ENCODE data around the gene PLAC8L1. TPM values are rescaled to one million over a fixed set of nuclear protein-coding genes. Genes with fewer than 3 reads are reported as not detected.

PLAC8L1 gene
- polyA plus RNA-seq, 1 of the 3 experiments (the other 2 are of a cell fraction), result 0.21 TPM

DNA sequence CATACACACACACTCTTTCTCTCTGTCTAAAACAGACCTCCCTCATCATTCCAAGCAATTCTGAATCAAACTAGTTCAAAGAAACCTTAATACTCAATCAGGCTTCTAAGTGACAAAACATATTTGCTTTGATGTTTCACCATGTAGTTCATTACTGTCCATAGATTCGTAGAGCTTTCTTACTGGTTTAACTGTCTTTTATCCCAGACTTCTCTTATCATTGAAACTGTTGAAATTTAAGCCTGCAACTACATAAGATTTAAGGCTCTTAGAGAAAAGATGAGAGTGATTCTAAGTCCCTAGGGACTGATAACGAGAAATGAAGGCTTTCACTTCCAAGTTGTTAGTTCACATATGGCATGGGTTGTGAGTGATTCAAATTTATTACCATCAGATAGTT, 11.0 kb upstream of the PLAC8L1 start:
- Histone ChIP-seq H3K36me3 (replicated peaks in 1 of 2; ENCODE audit: control insufficient read depth in 1 of 2, insufficient read depth in 2 of 2, low read length in 1 of 2) (peaks cover 90 to 92% of the 10 kb centered on the region in 2 experiments), H3K79me2 (ENCODE audit: insufficient read depth) (no peaks in the 10 kb centered on the region), H3K27ac (ENCODE audit: low read depth in 2 of 2, low read length in 1 of 2) (no peak overlapping the region), H3F3A (replicated peaks; ENCODE audit: insufficient read depth) (peaks cover 11% of the 10 kb centered on the region), H3K4me1 (ENCODE audit: control insufficient read depth in 1 of 2, insufficient read depth in 2 of 2, low read depth in 1 of 2, low read length in 1 of 2) (peaks cover 0 to 2% of the 10 kb centered on the region in 2 experiments; a peak in 2 of 4 replicates), H4K20me1 (ENCODE audit: insufficient read depth) (no peaks in the 10 kb centered on the region), H3K27me3 (ENCODE audit: insufficient read depth) (no peaks in the 10 kb centered on the region), H3K9me3 (no peaks in the 10 kb centered on the region), H3K9ac (no peak overlapping the region), H3K9me2 (no peaks in the 10 kb centered on the region), H3K4me3 (ENCODE audit: low read depth in 2 of 2, low read length in 1 of 2) (no peak overlapping the region), H3K4me2 (no peak overlapping the region), H2AFZ (ENCODE audit: low read depth) (no peak overlapping the region)
- ChIA-PET POLR2A (no interaction called here), CTCF (interaction anchor here (1.6 to 1.8 kb wide), 2 partner anchors 14 to 39 kb away, joined by 3 to 5 read pairs; no protein-coding TSS in a partner anchor)
- TF ChIP-seq, protein P1, sequence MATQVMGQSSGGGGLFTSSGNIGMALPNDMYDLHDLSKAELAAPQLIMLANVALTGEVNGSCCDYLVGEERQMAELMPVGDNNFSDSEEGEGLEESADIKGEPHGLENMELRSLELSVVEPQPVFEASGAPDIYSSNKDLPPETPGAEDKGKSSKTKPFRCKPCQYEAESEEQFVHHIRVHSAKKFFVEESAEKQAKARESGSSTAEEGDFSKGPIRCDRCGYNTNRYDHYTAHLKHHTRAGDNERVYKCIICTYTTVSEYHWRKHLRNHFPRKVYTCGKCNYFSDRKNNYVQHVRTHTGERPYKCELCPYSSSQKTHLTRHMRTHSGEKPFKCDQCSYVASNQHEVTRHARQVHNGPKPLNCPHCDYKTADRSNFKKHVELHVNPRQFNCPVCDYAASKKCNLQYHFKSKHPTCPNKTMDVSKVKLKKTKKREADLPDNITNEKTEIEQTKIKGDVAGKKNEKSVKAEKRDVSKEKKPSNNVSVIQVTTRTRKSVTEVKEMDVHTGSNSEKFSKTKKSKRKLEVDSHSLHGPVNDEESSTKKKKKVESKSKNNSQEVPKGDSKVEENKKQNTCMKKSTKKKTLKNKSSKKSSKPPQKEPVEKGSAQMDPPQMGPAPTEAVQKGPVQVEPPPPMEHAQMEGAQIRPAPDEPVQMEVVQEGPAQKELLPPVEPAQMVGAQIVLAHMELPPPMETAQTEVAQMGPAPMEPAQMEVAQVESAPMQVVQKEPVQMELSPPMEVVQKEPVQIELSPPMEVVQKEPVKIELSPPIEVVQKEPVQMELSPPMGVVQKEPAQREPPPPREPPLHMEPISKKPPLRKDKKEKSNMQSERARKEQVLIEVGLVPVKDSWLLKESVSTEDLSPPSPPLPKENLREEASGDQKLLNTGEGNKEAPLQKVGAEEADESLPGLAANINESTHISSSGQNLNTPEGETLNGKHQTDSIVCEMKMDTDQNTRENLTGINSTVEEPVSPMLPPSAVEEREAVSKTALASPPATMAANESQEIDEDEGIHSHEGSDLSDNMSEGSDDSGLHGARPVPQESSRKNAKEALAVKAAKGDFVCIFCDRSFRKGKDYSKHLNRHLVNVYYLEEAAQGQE (IDR thresholded peaks at IDR 0.05; ENCODE audit: low read depth, low read length), result no peak
- TF ChIP-seq, protein P2, sequence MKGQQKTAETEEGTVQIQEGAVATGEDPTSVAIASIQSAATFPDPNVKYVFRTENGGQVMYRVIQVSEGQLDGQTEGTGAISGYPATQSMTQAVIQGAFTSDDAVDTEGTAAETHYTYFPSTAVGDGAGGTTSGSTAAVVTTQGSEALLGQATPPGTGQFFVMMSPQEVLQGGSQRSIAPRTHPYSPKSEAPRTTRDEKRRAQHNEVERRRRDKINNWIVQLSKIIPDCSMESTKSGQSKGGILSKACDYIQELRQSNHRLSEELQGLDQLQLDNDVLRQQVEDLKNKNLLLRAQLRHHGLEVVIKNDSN (IDR thresholded peaks at IDR 0.05; ENCODE audit: borderline replicate concordance, low read depth), result no peak
- TF ChIP-seq FOSL2 (IDR thresholded peaks at IDR 0.05; ENCODE audit: borderline replicate concordance, low read depth) (no peak), SMC3 (IDR thresholded peaks at IDR 0.05; ENCODE audit: low read depth, low read length) (no peak), RAD21 (IDR thresholded peaks at IDR 0.05; ENCODE audit: low read length) (no peak), TCF12 (IDR thresholded peaks at IDR 0.05) (no peak), POLR2AphosphoS5 (IDR thresholded peaks at IDR 0.05; ENCODE audit: low read depth, low read length) (no peak), TEAD4 (IDR thresholded peaks at IDR 0.05; ENCODE audit: borderline replicate concordance, insufficient read depth) (no peak), GABPA (IDR thresholded peaks at IDR 0.05; ENCODE audit: low read depth) (no peak), CHD2 (IDR thresholded peaks at IDR 0.05; ENCODE audit: low read length, partially characterized antibody) (no peak)
- TF ChIP-seq, protein P3, sequence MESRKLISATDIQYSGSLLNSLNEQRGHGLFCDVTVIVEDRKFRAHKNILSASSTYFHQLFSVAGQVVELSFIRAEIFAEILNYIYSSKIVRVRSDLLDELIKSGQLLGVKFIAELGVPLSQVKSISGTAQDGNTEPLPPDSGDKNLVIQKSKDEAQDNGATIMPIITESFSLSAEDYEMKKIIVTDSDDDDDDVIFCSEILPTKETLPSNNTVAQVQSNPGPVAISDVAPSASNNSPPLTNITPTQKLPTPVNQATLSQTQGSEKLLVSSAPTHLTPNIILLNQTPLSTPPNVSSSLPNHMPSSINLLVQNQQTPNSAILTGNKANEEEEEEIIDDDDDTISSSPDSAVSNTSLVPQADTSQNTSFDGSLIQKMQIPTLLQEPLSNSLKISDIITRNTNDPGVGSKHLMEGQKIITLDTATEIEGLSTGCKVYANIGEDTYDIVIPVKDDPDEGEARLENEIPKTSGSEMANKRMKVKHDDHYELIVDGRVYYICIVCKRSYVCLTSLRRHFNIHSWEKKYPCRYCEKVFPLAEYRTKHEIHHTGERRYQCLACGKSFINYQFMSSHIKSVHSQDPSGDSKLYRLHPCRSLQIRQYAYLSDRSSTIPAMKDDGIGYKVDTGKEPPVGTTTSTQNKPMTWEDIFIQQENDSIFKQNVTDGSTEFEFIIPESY (IDR thresholded peaks at IDR 0.05; ENCODE audit: borderline replicate concordance, low read depth), result no peak
- TF ChIP-seq, protein P4, sequence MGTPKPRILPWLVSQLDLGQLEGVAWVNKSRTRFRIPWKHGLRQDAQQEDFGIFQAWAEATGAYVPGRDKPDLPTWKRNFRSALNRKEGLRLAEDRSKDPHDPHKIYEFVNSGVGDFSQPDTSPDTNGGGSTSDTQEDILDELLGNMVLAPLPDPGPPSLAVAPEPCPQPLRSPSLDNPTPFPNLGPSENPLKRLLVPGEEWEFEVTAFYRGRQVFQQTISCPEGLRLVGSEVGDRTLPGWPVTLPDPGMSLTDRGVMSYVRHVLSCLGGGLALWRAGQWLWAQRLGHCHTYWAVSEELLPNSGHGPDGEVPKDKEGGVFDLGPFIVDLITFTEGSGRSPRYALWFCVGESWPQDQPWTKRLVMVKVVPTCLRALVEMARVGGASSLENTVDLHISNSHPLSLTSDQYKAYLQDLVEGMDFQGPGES (IDR thresholded peaks at IDR 0.05; ENCODE audit: low read depth, low read length), result no peak
- TF ChIP-seq, protein P5, sequence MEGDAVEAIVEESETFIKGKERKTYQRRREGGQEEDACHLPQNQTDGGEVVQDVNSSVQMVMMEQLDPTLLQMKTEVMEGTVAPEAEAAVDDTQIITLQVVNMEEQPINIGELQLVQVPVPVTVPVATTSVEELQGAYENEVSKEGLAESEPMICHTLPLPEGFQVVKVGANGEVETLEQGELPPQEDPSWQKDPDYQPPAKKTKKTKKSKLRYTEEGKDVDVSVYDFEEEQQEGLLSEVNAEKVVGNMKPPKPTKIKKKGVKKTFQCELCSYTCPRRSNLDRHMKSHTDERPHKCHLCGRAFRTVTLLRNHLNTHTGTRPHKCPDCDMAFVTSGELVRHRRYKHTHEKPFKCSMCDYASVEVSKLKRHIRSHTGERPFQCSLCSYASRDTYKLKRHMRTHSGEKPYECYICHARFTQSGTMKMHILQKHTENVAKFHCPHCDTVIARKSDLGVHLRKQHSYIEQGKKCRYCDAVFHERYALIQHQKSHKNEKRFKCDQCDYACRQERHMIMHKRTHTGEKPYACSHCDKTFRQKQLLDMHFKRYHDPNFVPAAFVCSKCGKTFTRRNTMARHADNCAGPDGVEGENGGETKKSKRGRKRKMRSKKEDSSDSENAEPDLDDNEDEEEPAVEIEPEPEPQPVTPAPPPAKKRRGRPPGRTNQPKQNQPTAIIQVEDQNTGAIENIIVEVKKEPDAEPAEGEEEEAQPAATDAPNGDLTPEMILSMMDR (IDR thresholded peaks at IDR 0.05), result no peak
- WGBS (ENCODE audit: low lambda C conversion rate), result 81% methylated on average over 2 of the region's 2 CpGs
- no peak for DNase-seq

Measured in SK-N-SH (cell line).